ENCODE results near the gene GDI1.

The GDI1 gene

GRCh38 chrX:154481195-154481594 lies 44.2 kb downstream of the GDI1 start:
- DNase-seq (ENCODE audit: low read depth in 2 of 2), result no peak

- no peak for DNase-seq (ENCODE audit: low read depth in 2 of 2)
Observed at GRCh38 chrX:154481911-154482601, 45.1 kb downstream of the GDI1 start.

GRCh38 chrX:154482786-154483185 lies 45.8 kb downstream of the GDI1 start:
- DNase-seq (ENCODE audit: low read depth in 2 of 2), result no peak

- no peak for DNase-seq (ENCODE audit: low read depth in 2 of 2)
Observed at GRCh38 chrX:154483325-154483724, 46.4 kb downstream of the GDI1 start.

GRCh38 chrX:154484255-154485149 lies 47.5 kb downstream of the GDI1 start:
- no peak for DNase-seq (ENCODE audit: low read depth in 2 of 2)

- no peak for DNase-seq (ENCODE audit: low read depth in 2 of 2)
Observed at GRCh38 chrX:154485150-154486051, 48.4 kb downstream of the GDI1 start.

- peak in 1 of 2 donors; percentile 16 for DNase-seq (ENCODE audit: low read depth in 2 of 2)
Observed at GRCh38 chrX:154486052-154486395, 49.1 kb downstream of the GDI1 start.

- peak in 1 of 2 donors; percentile 62 for DNase-seq (ENCODE audit: low read depth in 2 of 2)
Observed at GRCh38 chrX:154486396-154487207, 49.6 kb downstream of the GDI1 start, which contains the start of gene UBL4A. TSS of gene UBL4A (minus strand) at chrX:154486615. CDS start at chrX:154486584, 31 bp downstream.

- DNase-seq (ENCODE audit: low read depth in 2 of 2), result no peak
Observed at GRCh38 chrX:154487518-154488290, 50.8 kb downstream of the GDI1 start.

- DNase-seq (ENCODE audit: low read depth in 2 of 2), result no peak
Observed at GRCh38 chrX:154488336-154489075, 51.6 kb downstream of the GDI1 start.

GRCh38 chrX:154489182-154489581 lies 52.2 kb downstream of the GDI1 start:
- DNase-seq (ENCODE audit: low read depth in 2 of 2), result no peak

- no peak for DNase-seq (ENCODE audit: low read depth in 2 of 2)
Observed at GRCh38 chrX:154490021-154490413, 53.1 kb downstream of the GDI1 start.

GRCh38 chrX:154490414-154491083 lies 53.6 kb downstream of the GDI1 start, which contains the start of gene SLC10A3:
TSS of gene SLC10A3 (minus strand) at chrX:154490629. CDS start at chrX:154488940, 1,689 bp downstream.
- DNase-seq (ENCODE audit: low read depth in 2 of 2), result peak; percentile 78 to 84

Measured in stimulated activated CD8-positive, alpha-beta memory T cell treated with anti-CD3 and anti-CD28 coated beads, Interleukin-7, amount 100 ng/mL, for 4 hours (primary cell).